ENCODE data around the gene AKAP17A.
"Not testable (repeated sequence)": the region's sequence is repeated elsewhere in the genome, so short reads cannot be mapped to it uniquely, and the experiment has no call there.

Gene AKAP17A, protein sequence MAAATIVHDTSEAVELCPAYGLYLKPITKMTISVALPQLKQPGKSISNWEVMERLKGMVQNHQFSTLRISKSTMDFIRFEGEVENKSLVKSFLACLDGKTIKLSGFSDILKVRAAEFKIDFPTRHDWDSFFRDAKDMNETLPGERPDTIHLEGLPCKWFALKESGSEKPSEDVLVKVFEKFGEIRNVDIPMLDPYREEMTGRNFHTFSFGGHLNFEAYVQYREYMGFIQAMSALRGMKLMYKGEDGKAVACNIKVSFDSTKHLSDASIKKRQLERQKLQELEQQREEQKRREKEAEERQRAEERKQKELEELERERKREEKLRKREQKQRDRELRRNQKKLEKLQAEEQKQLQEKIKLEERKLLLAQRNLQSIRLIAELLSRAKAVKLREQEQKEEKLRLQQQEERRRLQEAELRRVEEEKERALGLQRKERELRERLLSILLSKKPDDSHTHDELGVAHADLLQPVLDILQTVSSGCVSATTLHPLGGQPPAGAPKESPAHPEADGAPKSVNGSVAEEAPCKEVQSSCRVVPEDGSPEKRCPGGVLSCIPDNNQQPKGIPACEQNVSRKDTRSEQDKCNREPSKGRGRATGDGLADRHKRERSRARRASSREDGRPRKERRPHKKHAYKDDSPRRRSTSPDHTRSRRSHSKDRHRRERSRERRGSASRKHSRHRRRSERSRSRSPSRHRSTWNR

DNA sequence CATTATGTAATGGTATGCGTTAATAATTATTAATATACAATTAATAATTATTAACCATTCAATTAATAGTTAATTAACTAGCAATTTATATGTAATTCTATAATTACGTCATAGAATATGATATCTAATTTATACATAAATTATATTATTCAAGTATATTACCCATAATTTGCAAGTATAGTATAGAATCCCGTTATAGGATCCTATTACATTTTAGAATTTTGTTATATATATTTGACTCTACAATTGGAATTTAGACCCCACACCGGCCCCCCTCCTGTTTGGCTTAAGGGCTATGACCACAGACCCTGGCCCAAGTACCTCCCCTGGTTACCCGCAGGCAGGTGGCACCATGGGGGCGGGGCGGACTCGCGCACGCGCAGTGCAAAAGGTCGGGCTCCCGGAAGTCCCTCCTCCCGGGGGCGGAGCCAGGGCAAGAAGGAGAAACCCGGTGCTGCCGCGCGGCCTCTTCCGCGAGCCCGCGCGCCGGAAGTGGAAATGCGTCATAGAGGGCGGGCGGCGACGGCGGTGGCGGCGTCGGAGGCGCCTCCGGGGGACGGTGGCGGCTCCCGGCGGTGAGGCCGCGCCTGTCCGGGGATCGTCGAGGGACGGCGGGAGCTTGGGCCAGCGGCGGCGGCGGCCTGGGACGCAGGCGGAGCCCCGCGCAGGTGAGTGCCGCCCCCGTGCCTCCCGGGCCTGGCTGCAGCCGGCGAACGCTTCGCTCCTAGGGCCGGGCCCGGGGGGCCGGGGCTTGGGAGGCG lies at the start of gene AKAP17A:
TSS of gene AKAP17A (plus strand) at position 503 of the 761 bp plus-strand sequence. CDS start 1,859 bp downstream, outside the sequence.
- peak; percentile 95 for DNase-seq (ENCODE audit: low spot score)

DNA sequence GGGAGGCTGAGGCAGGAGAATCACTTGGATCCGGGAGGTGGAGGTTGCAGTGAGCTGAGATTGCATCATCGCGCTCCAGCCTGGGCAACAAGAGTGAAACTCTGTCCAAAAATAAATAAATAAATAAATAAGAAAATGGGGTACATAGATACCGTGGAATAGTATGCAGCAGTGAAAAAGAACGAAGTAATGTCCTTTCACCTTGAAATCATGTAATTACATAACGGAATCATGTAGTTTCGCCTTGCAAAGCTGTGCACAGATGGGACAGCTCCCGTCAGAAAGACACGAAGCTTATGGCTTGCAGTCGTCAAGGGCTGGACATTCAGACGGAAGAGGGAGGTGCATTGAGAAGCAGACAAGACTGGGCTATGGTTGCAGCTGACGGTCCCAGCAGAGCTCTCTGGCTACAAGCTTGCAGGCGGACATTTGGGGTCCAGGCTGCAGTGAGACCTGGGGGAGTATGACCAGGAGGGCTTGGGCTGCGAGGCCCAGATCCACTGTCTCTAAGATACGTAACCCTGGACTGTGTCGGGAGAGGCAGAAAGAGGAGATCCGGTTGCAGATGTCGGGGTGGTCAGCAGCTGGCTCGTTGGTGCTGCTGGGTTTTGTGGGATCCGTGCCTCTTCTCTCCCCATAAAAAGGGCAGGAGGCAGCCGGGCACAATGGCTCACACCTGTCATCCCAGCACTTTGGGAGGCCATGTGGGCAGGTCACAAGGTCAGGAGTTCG lies 48.2 kb upstream of the AKAP17A start:
- no peak for DNase-seq (ENCODE audit: low spot score)

DNA sequence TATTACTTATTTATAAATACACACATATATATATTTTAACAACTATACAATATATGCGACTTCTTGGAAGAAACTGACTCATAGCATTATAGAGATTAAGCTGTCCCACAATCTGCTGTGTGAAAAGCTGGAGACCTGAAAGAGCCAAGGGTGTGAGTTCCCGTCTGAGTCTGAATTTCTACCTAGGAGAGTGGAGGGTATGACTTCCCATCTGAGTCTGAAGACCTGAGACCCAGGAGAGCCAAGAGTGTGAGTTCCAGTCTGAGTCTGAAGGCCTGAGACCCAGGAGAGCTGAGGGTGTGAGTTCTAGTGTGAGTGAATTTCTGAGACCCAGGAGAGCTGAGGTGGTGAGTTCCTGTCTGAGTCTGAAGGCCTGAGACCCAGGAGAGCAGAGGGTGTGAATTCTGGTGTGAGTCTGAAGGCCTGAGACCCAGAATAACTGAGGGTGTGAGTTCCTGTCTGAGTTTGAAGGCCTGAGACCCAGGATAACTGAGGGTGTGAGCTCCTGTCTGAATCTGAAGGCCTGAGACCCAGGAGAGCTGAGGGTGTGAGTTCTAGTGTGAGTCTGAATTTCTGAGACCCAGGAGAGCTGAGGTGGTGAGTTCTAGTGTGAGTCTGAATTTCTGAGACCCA lies 45.5 kb upstream of the AKAP17A start:
- DNase-seq (ENCODE audit: low spot score) = no peak

DNA sequence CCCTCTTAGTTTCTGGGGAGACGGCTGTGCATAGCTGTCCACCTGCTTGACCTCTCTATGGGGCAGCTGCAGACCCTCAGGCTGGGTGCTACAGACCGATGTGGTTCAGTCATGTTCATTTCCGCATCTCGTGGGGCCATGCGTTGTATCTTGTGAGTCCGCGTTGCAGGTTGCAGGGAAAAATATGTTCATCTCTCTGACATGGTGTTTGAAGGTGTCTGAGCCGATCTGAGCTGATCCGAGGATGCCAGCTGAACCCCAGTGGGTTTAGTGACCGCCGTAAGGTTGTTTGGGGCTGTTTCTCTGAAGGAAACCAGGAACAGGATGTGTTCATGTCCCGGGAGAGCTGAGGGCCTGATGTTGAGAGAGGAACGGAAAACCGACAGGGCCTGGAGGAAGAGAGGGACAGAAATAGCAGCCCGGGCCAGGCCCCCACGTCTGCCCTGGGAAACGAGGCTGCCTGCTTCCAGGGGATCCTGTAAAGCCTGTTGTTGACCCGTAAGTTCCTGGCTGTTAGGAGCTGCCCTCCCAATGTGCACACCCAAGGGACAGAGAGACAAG lies 44.6 kb upstream of the AKAP17A start:
- no peak for DNase-seq (ENCODE audit: low spot score)

DNA sequence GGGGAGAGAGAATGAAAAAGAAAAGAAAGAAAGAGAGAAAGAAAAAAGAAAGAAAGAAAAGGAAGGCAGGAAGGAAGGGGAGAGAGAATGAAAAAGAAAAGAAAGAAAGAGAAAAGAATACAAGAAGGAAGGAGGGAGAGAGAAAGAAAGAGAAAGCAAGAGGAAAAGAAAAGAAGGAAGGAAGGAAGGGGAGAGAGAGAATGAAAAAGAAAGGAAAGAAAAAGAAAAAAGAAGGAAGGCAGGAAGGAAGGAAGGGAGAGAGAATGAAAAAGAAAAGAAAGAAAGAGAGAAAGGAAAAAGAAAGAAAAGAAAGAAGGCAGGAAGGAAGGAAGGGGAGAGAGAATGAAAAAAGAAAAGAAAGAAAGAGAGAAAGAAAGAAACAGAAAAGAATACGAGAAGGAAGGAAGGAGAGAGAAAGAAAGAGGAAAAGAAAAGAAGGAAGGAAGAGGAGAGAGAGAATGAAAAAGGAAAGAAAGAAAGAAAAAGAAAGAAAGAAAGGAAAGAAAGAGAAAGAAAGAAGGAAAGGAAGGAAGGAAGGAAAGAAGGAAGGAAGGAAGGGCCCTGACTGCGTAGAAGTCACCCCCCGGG lies 39.4 kb upstream of the AKAP17A start:
- no peak for DNase-seq (ENCODE audit: low spot score)

DNA sequence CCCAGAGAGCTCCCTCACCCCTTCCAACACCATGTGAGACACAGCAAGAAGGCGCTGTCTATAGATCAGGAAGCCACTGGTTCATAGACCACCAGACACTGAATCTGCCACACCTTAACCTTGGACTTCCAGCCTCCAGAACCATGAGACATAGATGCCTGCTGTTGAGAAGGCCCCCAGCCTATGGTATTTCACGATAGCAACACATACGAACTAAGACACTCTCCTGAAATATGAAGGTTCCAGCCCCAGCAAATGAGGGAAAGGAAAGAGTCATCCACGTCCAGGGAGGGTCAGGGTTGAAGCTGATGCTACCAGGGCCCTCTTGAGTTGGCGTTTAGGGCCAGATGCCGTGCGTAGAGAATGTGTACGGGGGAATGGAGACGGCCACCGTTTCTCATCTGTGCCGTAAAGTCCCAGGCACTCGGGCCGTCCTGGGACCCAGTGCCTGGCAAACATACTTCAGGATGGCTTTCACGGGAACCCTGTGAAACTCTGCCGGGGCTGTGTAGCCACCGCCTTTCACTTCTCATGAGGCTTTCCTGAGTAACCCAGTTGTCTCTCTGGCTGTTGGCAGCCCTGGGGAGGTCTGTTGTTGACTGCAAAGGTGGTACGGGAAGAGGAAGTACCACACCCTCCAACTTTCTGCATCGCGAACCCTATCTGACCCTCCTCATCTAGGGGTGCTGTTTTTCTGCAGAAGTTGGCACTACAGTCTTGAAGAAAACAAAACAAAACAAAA lies 36.8 kb upstream of the AKAP17A start:
- no peak for DNase-seq (ENCODE audit: low spot score)

DNA sequence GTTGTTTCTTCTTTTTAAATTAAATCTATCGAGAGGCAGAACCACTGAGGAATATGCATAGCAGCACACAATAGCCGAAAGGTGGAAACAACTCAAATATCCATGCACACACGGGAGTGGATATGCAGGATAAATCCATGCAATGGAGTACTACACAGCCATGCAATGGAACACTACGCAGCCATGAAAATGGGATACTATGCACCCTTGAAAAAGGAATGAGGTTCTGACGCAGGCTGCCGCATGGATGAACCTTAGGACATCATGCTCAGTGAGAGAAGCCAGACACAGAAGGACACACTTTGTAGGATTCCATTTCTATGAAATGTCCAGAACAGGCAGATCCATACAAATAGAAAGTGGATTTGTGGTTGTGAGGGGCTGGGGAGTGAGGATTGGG lies 36.0 kb upstream of the AKAP17A start:
- no peak for DNase-seq (ENCODE audit: low spot score)

DNA sequence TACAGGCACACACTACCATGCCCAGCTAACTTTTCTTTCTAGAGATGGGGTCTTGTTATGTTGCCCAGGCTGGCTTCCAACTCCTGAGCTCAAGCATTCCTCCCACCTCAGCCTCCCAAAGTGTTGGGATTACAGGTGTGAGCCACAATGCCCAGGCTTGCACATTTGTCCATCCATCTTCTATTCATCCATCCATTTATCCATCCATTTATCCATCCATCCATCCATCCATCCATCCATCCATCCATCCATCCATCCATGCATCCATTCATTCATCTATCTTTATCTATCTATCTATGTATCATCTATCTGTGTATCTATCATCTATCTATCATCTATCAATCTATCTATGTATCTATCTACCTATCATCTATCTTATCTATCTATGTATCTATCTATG lies 34.0 kb upstream of the AKAP17A start:
- not testable (repeated sequence) for DNase-seq (ENCODE audit: low spot score)

DNA sequence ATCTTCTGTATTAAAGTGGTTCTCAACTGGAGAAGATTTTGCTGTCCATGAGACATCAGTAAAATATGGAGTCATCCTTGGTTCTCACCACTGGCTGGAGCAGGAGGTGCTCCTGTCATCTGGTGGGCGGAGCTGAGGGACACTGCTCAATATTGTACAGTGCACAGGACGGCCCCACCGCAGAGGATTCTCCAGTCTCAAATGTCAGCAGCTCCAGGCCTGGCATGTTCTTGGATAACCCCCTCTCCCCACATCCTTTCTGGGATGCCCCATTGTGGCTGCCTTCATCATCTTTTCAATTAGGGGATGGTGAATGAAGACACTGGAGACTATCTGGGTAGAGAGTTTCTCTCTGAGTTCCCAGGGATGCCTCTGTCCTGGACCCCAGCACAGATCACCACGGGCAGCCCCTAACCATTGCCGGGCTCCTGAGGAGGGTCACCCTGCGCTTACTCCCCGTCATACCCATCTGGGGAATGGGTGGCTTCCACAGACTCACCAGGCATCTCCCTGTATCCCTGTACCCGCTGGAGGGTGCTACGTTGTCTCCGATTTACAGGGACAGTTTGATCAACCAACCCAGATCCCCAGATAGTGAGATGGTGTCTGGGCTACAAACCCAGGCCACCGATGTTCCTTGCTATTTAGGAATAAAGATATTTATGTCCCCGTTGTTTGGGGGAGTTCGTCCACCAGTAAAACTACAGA lies 32.5 kb upstream of the AKAP17A start:
- DNase-seq (ENCODE audit: low spot score) = no peak

DNA sequence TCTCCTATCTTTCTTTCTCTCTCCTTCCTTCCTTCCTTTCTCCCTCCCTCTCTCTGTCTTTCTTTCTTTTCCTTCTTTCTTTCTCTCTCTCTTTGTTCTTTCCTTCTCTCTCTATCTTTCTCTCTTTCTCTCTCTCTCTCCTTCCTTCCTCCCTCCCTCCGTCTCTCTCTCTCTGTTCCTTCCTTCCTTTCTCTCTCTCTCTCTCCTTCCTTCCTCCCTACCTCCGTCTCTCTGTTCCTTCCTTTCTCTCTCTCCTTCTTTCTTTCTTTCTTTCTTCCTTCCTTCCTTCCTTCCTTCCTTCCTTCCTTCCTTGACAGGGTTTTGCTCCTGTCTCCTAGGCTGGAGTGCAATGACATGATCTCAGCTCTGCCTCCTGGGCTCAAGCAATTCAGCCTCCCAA lies 30.2 kb upstream of the AKAP17A start:
- DNase-seq (ENCODE audit: low spot score) = no peak

DNA sequence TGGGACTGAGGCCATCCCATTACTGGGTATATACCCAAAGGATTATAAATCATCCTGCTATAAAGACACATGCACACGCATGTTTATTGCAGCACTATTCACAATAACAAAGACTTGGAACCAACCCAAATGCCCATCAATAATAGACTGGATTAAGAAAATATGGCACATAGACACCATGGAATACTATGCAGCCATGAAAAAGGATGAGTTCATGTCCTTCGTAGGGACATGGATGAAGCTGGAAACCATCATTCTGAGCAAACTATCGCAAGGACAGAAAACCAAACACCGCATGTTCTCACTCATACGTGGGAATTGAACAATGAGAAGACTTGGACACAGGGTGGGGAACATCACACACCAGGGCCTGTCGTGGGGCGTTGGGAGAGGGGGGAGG lies 27.3 kb upstream of the AKAP17A start:
- not testable (repeated sequence) for DNase-seq (ENCODE audit: low spot score)

DNA sequence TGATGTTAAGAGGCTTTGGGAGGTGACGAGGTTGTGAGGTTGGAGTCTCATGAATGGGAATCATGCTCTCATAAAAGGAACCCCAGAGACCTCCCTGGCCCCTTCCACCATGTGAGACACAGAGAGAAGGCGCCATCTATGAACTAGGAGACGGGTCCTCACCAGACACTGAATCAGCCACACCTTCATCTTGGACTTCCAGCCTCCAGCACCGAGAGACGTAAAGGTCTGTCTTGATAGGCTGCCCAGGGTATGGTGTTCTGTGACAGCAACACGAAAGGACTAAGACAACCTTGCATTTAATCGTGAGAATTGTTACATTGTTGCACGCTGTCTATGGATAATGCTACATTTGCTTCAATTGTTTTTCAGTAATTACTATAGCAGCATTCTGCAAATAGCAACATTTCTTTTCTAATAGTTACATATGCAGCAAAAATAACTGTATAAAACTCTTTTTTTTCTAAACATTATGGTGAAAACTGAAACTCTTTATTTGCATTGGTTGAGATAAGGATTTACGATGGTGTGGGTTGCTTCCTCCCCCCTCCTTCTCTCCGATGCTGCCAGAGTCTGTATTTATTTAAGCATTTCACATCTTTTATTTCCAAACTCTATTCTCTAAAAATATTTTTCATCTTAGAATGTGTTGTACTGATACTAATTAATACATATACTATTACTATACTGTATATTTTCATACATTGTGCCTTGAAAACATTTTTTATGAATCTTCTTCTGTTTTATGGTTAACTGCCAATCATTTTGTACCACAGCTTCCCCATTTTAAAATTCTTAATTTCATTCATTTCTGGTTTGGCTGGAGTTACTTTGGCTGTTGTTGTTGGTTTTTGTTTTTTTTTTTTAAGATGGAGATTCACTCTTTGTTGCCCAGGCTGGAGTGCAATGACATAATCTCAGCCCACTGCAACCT lies 26.4 kb upstream of the AKAP17A start:
- no peak for DNase-seq (ENCODE audit: low spot score)

DNA sequence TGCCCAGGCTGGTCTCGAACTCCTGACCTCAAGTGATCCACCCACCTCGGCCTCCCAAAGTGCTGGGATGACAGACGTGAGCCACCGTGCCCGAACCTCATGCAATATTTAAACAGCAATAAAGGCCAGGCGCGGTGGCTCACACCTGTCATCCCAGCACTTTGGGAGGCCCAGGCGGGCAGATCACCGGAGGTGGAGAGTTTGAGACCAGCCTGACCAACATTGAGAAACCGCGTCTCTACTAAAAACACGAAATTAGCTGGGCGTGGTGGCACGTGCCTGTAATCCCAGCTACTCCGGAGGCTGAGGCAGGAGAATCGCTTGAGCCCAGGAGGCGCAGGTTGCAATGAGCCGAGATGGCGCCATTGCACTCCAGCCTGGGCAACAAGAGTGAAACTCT lies 17.2 kb upstream of the AKAP17A start:
- not testable (repeated sequence) for DNase-seq (ENCODE audit: low spot score)

DNA sequence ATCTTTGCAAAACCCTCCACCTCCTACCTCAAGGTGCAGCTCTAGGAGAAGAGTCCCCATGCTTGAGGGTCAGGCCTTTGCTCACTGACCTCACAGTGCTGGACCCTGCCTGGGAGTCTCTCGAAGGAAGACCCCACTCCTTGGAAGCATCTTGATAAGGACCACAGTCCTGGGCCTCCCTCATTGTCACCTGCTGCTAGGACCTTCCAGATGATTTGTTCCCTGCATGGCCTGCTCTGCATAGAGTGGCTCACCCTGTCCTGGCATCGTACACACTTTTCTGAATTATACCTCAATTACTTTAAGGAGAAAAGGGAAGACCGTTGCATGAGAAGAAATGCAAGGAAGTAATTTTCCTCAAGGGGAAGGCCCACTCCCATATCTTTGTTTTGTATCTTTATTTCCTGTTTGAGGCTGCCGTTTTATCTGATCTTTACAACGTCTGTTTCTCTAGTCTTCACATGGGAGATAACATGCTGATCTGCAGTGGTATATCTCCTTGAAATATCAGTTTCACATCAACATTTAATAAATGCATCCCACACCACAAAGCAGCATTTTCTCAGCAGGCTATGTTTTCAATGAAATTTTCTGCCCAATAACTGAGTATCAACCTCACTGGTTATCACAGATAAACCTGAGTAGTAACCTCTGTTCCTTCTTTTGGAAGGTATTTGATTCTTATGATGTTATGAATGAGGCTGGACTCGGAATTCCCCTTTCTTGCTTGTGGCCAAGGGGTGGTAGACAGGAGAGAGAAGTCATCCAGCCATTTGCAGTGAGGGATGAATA lies 15.0 kb upstream of the AKAP17A start:
- DNase-seq (ENCODE audit: low spot score) = no peak

DNA sequence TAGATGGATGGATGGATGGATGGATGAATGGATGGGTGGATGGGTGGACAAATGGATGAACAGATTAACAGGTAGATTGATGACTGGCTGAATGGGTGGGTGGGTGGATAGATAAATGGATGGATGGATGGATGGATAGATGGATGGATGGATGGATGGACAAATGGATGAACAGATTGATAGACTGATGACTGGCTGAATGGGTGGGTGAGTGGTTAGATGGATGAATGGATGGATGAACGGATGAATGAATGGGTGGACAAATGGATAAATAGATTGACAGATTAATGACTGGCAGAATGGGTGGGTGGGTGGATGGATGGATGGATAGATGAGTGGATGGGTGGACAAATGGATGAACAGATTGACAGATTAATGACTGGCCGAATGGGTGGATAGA lies 13.6 kb upstream of the AKAP17A start:
- no peak for DNase-seq (ENCODE audit: low spot score)

DNA sequence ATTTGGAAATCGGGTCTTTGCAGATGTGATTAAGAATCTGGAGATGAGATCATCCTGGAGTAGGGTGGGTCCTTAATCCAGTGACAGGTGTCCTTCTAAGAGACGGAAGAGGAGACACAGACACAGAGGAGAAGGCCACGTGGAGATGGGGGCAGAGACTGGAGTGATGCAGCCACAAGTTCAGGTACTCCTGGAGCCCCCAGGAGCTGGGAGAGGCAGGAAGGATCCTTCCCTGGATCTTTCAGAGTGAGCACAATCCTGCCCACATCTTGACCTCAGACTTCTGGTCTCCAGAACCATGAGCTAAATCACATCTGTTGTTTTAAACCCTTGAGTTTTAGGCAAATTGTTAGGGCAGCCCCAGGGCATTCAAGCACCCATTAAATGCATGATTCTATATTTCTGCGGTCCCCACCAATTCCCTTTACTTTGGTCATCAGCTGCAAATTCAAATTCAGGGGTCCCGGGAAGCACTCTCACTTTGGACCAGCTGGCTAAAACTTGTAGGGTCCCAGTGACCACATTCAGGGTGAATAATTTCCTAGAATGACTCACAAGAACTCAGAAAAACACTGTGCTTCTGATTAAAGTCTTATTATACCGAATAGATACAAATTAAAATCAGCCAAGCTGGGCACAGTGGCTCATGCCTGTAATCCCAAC lies 12.8 kb upstream of the AKAP17A start:
- no peak for DNase-seq (ENCODE audit: low spot score)

DNA sequence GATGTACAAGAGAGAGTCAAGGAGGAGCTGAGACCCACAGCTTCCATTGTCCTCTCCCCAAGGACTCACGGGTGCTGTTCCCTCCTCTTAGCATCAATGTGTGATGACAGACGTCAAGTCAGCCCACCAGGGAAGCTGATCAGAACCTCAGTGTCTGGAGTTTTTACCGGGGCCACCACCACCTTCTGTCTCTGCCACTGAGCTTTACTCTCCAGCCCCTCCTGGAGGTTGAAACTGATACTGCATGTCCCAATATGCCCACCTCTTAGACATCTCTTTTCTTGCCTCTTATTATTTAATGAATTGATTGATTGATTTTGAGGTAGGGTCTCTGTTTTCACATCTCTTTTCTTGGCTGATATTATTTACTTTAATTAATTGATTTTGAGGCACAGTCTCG lies 10.3 kb upstream of the AKAP17A start:
- DNase-seq (ENCODE audit: low spot score) = no peak

Measured in Ammon's horn (tissue), 1 donor.